ENCODE results near the gene SMIM30. TPM values are rescaled to one million over a fixed set of nuclear protein-coding genes. Genes with fewer than 3 reads are reported as not detected.

SMIM30 gene
- total RNA-seq, 1 experiment from 2014 or later: 55.8 TPM

DNA sequence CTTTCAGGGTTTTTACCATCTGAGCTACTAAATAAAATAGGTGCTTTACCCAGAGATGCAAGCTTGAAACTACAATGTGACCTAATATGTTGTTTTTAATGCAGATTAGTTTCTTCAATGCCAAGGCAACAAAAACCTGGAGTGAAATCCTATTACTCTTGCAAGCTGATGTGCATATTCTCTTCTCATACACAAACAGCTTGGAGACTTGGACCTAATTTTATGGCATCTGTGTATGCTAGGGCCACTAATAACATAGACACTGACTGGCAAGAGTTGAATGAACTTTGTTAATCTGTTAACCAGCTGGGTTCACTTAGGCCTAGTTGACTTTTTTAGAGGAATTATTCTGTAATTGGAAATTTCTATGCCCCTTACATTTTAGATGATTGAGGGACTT lies 23.4 kb upstream of the SMIM30 start:
- H3K27ac ChIP-seq (ENCODE audit: low read depth, low read length): no peak overlapping the region
- CTCF ChIA-PET: interaction anchor here (1.1 kb wide), 1 partner anchor 18 kb away, joined by 4 read pairs; no protein-coding TSS in a partner anchor
- no peak for DNase-seq (ENCODE audit: low read depth, low spot score)

More for the DNA sequence above, 23.4 kb upstream of the SMIM30 start:
- Histone ChIP-seq H3K27me3 (ENCODE audit: insufficient read depth, low read length) (no peaks in the 10 kb centered on the region), H3K9me2 (ENCODE audit: insufficient read depth) (no peaks in the 10 kb centered on the region), H3K4me2 (ENCODE audit: low read length) (no peak overlapping the region), H3K4me3 (replicated peaks in 1 of 2; ENCODE audit: low read depth in 1 of 2, low read length in 2 of 2) (no peak overlapping the region), H2AFZ (ENCODE audit: low read depth, low read length, poor library complexity, severe bottlenecking) (no peak overlapping the region), H4K20me1 (ENCODE audit: insufficient read depth) (no peaks in the 10 kb centered on the region), H3K36me3 (ENCODE audit: control insufficient read depth in 1 of 2, insufficient read depth in 2 of 2, low read length in 2 of 2) (no peaks in the 10 kb centered on the region), H3K9me3 (ENCODE audit: control insufficient read depth in 1 of 2, insufficient read depth in 1 of 2, low read depth in 1 of 2, low read length in 2 of 2) (no peaks in the 10 kb centered on the region), H3K4me1 (ENCODE audit: control insufficient read depth in 1 of 2, insufficient read depth in 2 of 2, low read length in 2 of 2) (no peaks in the 10 kb centered on the region), H3K79me2 (ENCODE audit: insufficient read depth, low read length) (no peaks in the 10 kb centered on the region), H3K9ac (ENCODE audit: low read length) (no peak overlapping the region)
- TF ChIP-seq, protein P1, sequence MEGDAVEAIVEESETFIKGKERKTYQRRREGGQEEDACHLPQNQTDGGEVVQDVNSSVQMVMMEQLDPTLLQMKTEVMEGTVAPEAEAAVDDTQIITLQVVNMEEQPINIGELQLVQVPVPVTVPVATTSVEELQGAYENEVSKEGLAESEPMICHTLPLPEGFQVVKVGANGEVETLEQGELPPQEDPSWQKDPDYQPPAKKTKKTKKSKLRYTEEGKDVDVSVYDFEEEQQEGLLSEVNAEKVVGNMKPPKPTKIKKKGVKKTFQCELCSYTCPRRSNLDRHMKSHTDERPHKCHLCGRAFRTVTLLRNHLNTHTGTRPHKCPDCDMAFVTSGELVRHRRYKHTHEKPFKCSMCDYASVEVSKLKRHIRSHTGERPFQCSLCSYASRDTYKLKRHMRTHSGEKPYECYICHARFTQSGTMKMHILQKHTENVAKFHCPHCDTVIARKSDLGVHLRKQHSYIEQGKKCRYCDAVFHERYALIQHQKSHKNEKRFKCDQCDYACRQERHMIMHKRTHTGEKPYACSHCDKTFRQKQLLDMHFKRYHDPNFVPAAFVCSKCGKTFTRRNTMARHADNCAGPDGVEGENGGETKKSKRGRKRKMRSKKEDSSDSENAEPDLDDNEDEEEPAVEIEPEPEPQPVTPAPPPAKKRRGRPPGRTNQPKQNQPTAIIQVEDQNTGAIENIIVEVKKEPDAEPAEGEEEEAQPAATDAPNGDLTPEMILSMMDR (IDR thresholded peaks at IDR 0.05 in 2 of 3, conservative IDR thresholded peaks at IDR 0.05 in 1 of 3; ENCODE audit: borderline replicate concordance in 1 of 3, insufficient read depth in 1 of 3, low read depth in 2 of 3, low read length in 2 of 3): no peak
- no peak for TF ChIP-seq EZH2phosphoT487 (IDR thresholded peaks at IDR 0.05; ENCODE audit: borderline replicate concordance)
- no peak for TF ChIP-seq ZNF274 (IDR thresholded peaks at IDR 0.05; ENCODE audit: low read depth, low read length)
- no peak for TF ChIP-seq EGR1 (IDR thresholded peaks at IDR 0.05; ENCODE audit: low read depth)
- TF ChIP-seq POLR2AphosphoS5 (IDR thresholded peaks at IDR 0.05; ENCODE audit: low read depth, low read length): no peak
- no peak for TF ChIP-seq SRF (IDR thresholded peaks at IDR 0.05; ENCODE audit: low read depth)
- TF ChIP-seq REST (IDR thresholded peaks at IDR 0.05; ENCODE audit: low read depth): no peak
- ATAC-seq: no peak
- POLR2A ChIA-PET: no interaction called here
- BruUV-seq (replicated peaks): no TSS peak
- RAD21 ChIA-PET (ENCODE audit: low non-redundant PET in 1 of 2, low total read pairs in 2 of 2, uncharacterized antibody in 2 of 2, unreplicated experiment in 2 of 2): no interaction called here
- intact Hi-C loops (cut with micrococcal nuclease): no loop called here
